H9 (cell line): ENCODE data around the gene LRRC26. TPM values are rescaled to one million over a fixed set of nuclear protein-coding genes. Genes with fewer than 3 reads are reported as not detected.
"Not testable (repeated sequence)": the region's sequence is repeated elsewhere in the genome, so short reads cannot be mapped to it uniquely, and the experiment has no call there.

ENCODE experiments used
- DNase-seq: peaks from one replicate; pipeline ENCODE4 v3.0.0-alpha.2; 2017
- H2AFZ ChIP-seq: one replicate; pipeline ENCODE4 v1.6.1; 2013; ENCODE audit warnings: mild to moderate bottlenecking, low read length, control low read depth, moderate library complexity
- H2AK5ac ChIP-seq: 2 replicates; pipeline ENCODE4 v1.6.1; 2013; ENCODE audit warnings: low read length, control low read depth, mixed read lengths; ENCODE audit not compliant: insufficient read length
- H2BK120ac ChIP-seq: one replicate; pipeline ENCODE4 v1.6.1; 2013; ENCODE audit warnings: low read depth, mild to moderate bottlenecking, low read length, control low read depth, inconsistent platforms; ENCODE audit not compliant: poor library complexity, severe bottlenecking
- H2BK12ac ChIP-seq: 2 replicates; pipeline ENCODE4 v1.6.1; 2013; ENCODE audit warnings: low read length, control low read depth, mixed read lengths, low read depth; ENCODE audit not compliant: insufficient read length
- H2BK15ac ChIP-seq: 2 replicates; pipeline ENCODE4 v1.6.1; 2013; ENCODE audit warnings: low read depth, low read length, control low read depth
- H2BK20ac ChIP-seq: one replicate; pipeline ENCODE4 v1.6.1; 2013; ENCODE audit warnings: low read depth, mild to moderate bottlenecking, low read length, control low read depth, inconsistent platforms; ENCODE audit not compliant: poor library complexity, severe bottlenecking
- H2BK5ac ChIP-seq: 2 replicates; pipeline ENCODE4 v1.6.1; 2013; ENCODE audit warnings: low read length, control low read depth, mixed read lengths; ENCODE audit not compliant: insufficient read length
- H3K14ac ChIP-seq: 2 replicates; pipeline ENCODE4 v1.6.1; 2013; ENCODE audit warnings: low read length, control low read depth; ENCODE audit not compliant: insufficient read depth
- H3K18ac ChIP-seq: 2 replicates; pipeline ENCODE4 v1.6.1; 2013; ENCODE audit warnings: low read depth, mild to moderate bottlenecking, mixed read lengths, low read length, control low read depth; ENCODE audit not compliant: insufficient read length
- H3K23ac ChIP-seq: 2 replicates; pipeline ENCODE4 v1.6.1; 2013; ENCODE audit warnings: low read length, control low read depth, mixed read lengths, low read depth; ENCODE audit not compliant: insufficient read length
- H3K23me2 ChIP-seq: 2 replicates; pipeline ENCODE4 v1.6.1; 2013; ENCODE audit warnings: low read depth, mild to moderate bottlenecking, mixed read lengths, low read length, control low read depth; ENCODE audit not compliant: insufficient read length, poor library complexity, severe bottlenecking
- H3K27ac ChIP-seq: 2 replicates; pipeline ENCODE4 v1.5.1; 2013; ENCODE audit warnings: low read length, control low read depth, mixed read lengths, low read depth; ENCODE audit not compliant: insufficient read length
- H3K27me3 ChIP-seq: 2 replicates; pipeline ENCODE4 v1.6.1; 2013; ENCODE audit warnings: low read length, control low read depth, inconsistent platforms; ENCODE audit not compliant: insufficient read depth
- H3K4ac ChIP-seq: 2 replicates; pipeline ENCODE4 v1.6.1; 2013; ENCODE audit warnings: low read depth, mild to moderate bottlenecking, control low read depth, inconsistent platforms, low read length, moderate library complexity
- H3K4me1 ChIP-seq: 2 replicates; pipeline ENCODE4 v1.6.1; 2013; ENCODE audit warnings: low read length, control low read depth, inconsistent platforms; ENCODE audit not compliant: insufficient read depth
- H3K4me2 ChIP-seq: 2 replicates; pipeline ENCODE4 v1.6.1; 2013; ENCODE audit warnings: low read length, control low read depth, mixed read lengths; ENCODE audit not compliant: insufficient read length, insufficient read depth
- H3K56ac ChIP-seq: 2 replicates; pipeline ENCODE4 v1.6.1; 2013; ENCODE audit warnings: low read depth, mild to moderate bottlenecking, mixed read lengths, low read length, control low read depth; ENCODE audit not compliant: insufficient read length
- H3K79me1 ChIP-seq: 2 replicates; pipeline ENCODE4 v1.6.1; 2013; ENCODE audit warnings: low read depth, mild to moderate bottlenecking, moderate library complexity, low read length, control low read depth, inconsistent platforms; ENCODE audit not compliant: insufficient read depth, poor library complexity, severe bottlenecking
- H3K79me2 ChIP-seq: 2 replicates; pipeline ENCODE4 v1.6.1; 2013; ENCODE audit warnings: low read length, control low read depth, inconsistent platforms; ENCODE audit not compliant: insufficient read depth
- H3K9ac ChIP-seq: 2 replicates; pipeline ENCODE4 v1.6.1; 2013; ENCODE audit warnings: low read length, control low read depth, mixed read lengths; ENCODE audit not compliant: insufficient read length; ENCODE audit errors: extremely low read depth
- H3K9me3 ChIP-seq: one replicate; pipeline ENCODE4 v1.6.1; 2013; ENCODE audit warnings: low read depth, low read length, inconsistent platforms; ENCODE audit not compliant: control insufficient read depth
- H3T11ph ChIP-seq: one replicate; pipeline ENCODE4 v1.6.1; 2013; ENCODE audit warnings: mild to moderate bottlenecking, low read length, control low read depth, inconsistent platforms
- H4K20me1 ChIP-seq: one replicate; pipeline ENCODE4 v1.6.1; 2013; ENCODE audit not compliant: control insufficient read depth, insufficient read length, insufficient read depth
- H4K5ac ChIP-seq: 2 replicates; pipeline ENCODE4 v1.6.1; 2013; ENCODE audit warnings: low read depth, mild to moderate bottlenecking, mixed read lengths, low read length, control low read depth; ENCODE audit not compliant: insufficient read length
- H4K8ac ChIP-seq: replicated peaks from 2 replicates; pipeline ENCODE4 v1.6.1; 2013; ENCODE audit warnings: low read length, control low read depth, mixed read lengths, low read depth; ENCODE audit not compliant: insufficient read length
- H4K91ac ChIP-seq: 2 replicates; pipeline ENCODE4 v1.6.1; 2013; ENCODE audit warnings: low read depth, mild to moderate bottlenecking, moderate library complexity, mixed read lengths, low read length, control low read depth; ENCODE audit not compliant: insufficient read length
- H3K27ac Mint-ChIP-seq, 3 experiments: 2 replicates in 2 of 3; 3 replicates in 1 of 3; pipeline ENCODE4 v1.8.0; 2020 to 2021; ENCODE audit warnings: mixed read lengths in 3 of 3, mild to moderate bottlenecking in 1 of 3, moderate library complexity in 1 of 3
- H3K27me3 Mint-ChIP-seq: 2 replicates; pipeline ENCODE4 v1.8.0; 2021; ENCODE audit warnings: low read depth, mild to moderate bottlenecking, moderate library complexity, mixed read lengths
- H3K36me3 Mint-ChIP-seq, 3 experiments: 2 replicates in 2 of 3; 3 replicates in 1 of 3; pipeline ENCODE4 v1.8.0; 2020 to 2021; ENCODE audit warnings: low read depth in 3 of 3, mixed read lengths in 3 of 3; ENCODE audit not compliant: insufficient read depth in 1 of 3
- H3K4me1 Mint-ChIP-seq, 2 experiments: 2 replicates each; pipeline ENCODE4 v1.8.0; 2020; ENCODE audit warnings: mixed read lengths in 2 of 2
- H3K4me3 Mint-ChIP-seq, 2 experiments: 2 replicates in 1 of 2; 3 replicates in 1 of 2; pipeline ENCODE4 v1.8.0; 2020 to 2021; ENCODE audit warnings: mild to moderate bottlenecking in 2 of 2, mixed read lengths in 2 of 2, moderate library complexity in 1 of 2
- H3K9me3 Mint-ChIP-seq, 2 experiments: 2 replicates in 1 of 2; 3 replicates in 1 of 2; pipeline ENCODE4 v1.8.0; 2020; ENCODE audit warnings: mild to moderate bottlenecking in 2 of 2, mixed read lengths in 2 of 2, moderate library complexity in 1 of 2
- WGBS: extraction: QIAGEN DNeasy Blood & Tissue Kit; methylation state at CpG from one replicate; pipeline ENCODE4 v1.1.7; 2013; ENCODE audit warnings: missing lambda C conversion rate, low lambda C conversion rate, mixed read lengths; ENCODE audit not compliant: insufficient read length; ENCODE audit errors: extremely low coverage; 5-methylcytosine and 5-hydroxymethylcytosine counted together
- microRNA-seq: library from miRNA; unstranded; fragments of <30 nt; microRNA quantifications from one replicate; pipeline ENCODE4, GENCODE V29; 2020; ENCODE audit warnings: borderline microRNAs expressed
- total RNA-seq: library from RNA; stranded (reverse); gene quantifications from 2 replicates; pipeline ENCODE4 v1.2.1, GENCODE V29; 2021

LRRC26 gene
- total RNA-seq, 1 experiment from 2014 or later, result 0.96 TPM

DNA sequence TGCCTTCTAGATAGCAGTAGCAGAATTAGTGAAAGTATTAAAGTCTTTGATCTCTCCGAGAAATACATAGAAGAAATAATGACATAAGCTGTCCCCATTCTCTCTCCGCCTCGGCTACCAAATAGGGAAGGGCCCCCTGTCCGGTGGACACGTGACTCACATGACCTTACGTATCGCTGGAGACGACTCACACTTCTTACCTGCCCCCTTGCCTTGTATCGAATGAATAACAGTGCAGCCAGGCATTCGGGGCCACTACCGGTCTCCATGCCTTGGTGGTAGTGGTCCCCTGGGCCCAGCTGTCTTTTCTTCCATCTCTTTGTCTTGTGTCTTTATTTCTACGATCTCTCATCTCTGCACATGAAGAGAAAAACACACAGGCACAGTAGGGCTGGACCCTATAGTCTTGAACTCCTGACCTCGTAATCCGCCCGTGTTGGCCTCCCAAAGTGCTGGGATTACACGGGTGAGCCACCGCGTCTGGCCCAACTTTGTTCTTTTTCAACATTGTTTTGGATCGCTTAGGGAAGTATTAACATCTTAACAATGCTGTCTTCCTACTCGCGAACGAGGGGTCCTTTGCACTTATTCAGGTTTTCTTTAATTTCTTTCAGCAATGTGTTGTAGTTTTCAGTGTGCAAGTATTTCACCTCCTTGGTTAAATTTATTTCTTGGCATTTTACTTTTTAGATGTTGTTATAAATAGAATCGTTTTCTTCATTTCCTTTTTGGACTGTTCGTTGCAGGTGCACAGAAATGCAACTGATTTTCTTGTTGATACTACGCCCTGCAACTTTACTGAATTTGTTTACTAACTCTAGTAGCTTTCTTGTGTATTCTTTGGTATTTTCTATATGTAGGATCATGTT is 47.7 kb downstream of the LRRC26 start:
- WGBS, result no CpG with 5 or more reads among the region's 25 CpGs
- H3K27ac Mint-ChIP-seq, result not testable (repeated sequence)

More for the DNA sequence above, 47.7 kb downstream of the LRRC26 start:
- H2BK15ac ChIP-seq, DNase-seq, H3K4me1 ChIP-seq, H4K8ac ChIP-seq, H3K79me2 ChIP-seq, H2BK12ac ChIP-seq, H3K23me2 ChIP-seq, H2AK5ac ChIP-seq, H3K9me3 Mint-ChIP-seq, H2AFZ ChIP-seq, H4K20me1 ChIP-seq, H3T11ph ChIP-seq, H3K23ac ChIP-seq, H3K9ac ChIP-seq, H3K79me1 ChIP-seq, H3K27ac ChIP-seq, H4K91ac ChIP-seq, H3K14ac ChIP-seq, H3K56ac ChIP-seq, H3K27me3 ChIP-seq, H2BK120ac ChIP-seq, H3K9me3 ChIP-seq, H3K4ac ChIP-seq, H3K4me2 ChIP-seq, H3K36me3 Mint-ChIP-seq, H2BK20ac ChIP-seq, H2BK5ac ChIP-seq, H4K5ac ChIP-seq, H3K4me1 Mint-ChIP-seq, H3K18ac ChIP-seq: not testable (repeated sequence)
- Mint-ChIP-seq H3K4me3 (peak overlapping the region in 1 of 2 experiments; percentile 30; a peak in 2 of 5 replicates), H3K27me3 (peaks cover 19% of the 10 kb centered on the region)

Small RNA genes lying within 50 kb of the gene (microRNA-seq; reads per million reads assigned to microRNA genes)
- gene MIR3621, result not detected

Other genes with a start within 250 kb of the LRRC26 start
- 62.2 and 65.0 TPM in 2 replicates for gene FBXW5, start 225.3 kb downstream of the LRRC26 start, total RNA-seq
- 0.96 and 1.3 TPM in 2 replicates for gene C8G, start 224.8 kb downstream of the LRRC26 start, total RNA-seq
- gene LCN12, start 217.8 kb downstream of the LRRC26 start, total RNA-seq, result 2.1 and 4.5 TPM in 2 replicates
- gene PTGDS, start 192.5 kb downstream of the LRRC26 start, total RNA-seq, result 3.6 and 4.8 TPM in 2 replicates
- gene LCNL1, start 187.1 kb downstream of the LRRC26 start, total RNA-seq, result 0.18 and 0.20 TPM in 2 replicates
- 46.8 and 51.2 TPM in 2 replicates for gene PAXX, start 177.6 kb downstream of the LRRC26 start, total RNA-seq
- gene CLIC3, start 173.5 kb downstream of the LRRC26 start, total RNA-seq, result 0.29 and 0.31 TPM in 2 replicates
- 15.2 and 22.4 TPM in 2 replicates for gene ABCA2, start 141.8 kb downstream of the LRRC26 start, total RNA-seq
- gene FUT7, start 138.0 kb downstream of the LRRC26 start, total RNA-seq, result not detected in 2 replicates
- gene NPDC1, start 123.9 kb downstream of the LRRC26 start, total RNA-seq, result 51.8 and 57.6 TPM in 2 replicates
- 4.0 and 5.1 TPM in 2 replicates for gene ENTPD2, start 116.0 kb downstream of the LRRC26 start, total RNA-seq
- gene SAPCD2, start 99.5 kb downstream of the LRRC26 start, total RNA-seq, result 29.8 and 30.0 TPM in 2 replicates
- 5.6 and 6.6 TPM in 2 replicates for gene UAP1L1, start 92.5 kb downstream of the LRRC26 start, total RNA-seq
- gene MAN1B1, start 83.1 kb downstream of the LRRC26 start, total RNA-seq, result 32.7 and 34.9 TPM in 2 replicates
- 27.3 and 29.4 TPM in 2 replicates for gene DPP7, start 55.3 kb downstream of the LRRC26 start, total RNA-seq
- gene GRIN1, start 30.9 kb downstream of the LRRC26 start, total RNA-seq, result 2.0 and 2.9 TPM in 2 replicates
- not detected in 2 replicates for gene TMEM210, start 2.0 kb upstream of the LRRC26 start, total RNA-seq
- 54.8 and 54.9 TPM in 2 replicates for gene ANAPC2, start 18.5 kb upstream of the LRRC26 start, total RNA-seq
- gene SSNA1, start 18.6 kb upstream of the LRRC26 start, total RNA-seq, result 69.2 and 69.4 TPM in 2 replicates
- 30.7 and 32.0 TPM in 2 replicates for gene TPRN, start 30.7 kb upstream of the LRRC26 start, total RNA-seq
- 34.1 and 35.5 TPM in 2 replicates for gene TMEM203, start 35.6 kb upstream of the LRRC26 start, total RNA-seq
- 44.1 and 45.3 TPM in 2 replicates for gene NDOR1, start 35.6 kb upstream of the LRRC26 start, total RNA-seq
- gene RNF208, start 52.2 kb upstream of the LRRC26 start, total RNA-seq, result 7.7 and 8.1 TPM in 2 replicates
- 1.0 and 1.9 TPM in 2 replicates for gene CYSRT1, start 55.1 kb upstream of the LRRC26 start, total RNA-seq
- 0.15 and 0.20 TPM in 2 replicates for gene RNF224, start 57.5 kb upstream of the LRRC26 start, total RNA-seq
- not detected in 2 replicates for gene SLC34A3, start 60.9 kb upstream of the LRRC26 start, total RNA-seq
- 378 and 386 TPM in 2 replicates for gene TUBB4B, start 71.2 kb upstream of the LRRC26 start, total RNA-seq
- gene STPG3, start 81.2 kb upstream of the LRRC26 start, total RNA-seq, result not detected in 2 replicates
- gene NELFB, start 85.3 kb upstream of the LRRC26 start, total RNA-seq, result 71.4 and 71.7 TPM in 2 replicates
- gene TOR4A, start 107.7 kb upstream of the LRRC26 start, total RNA-seq, result 5.9 and 6.2 TPM in 2 replicates
- gene NRARP, start 132.2 kb upstream of the LRRC26 start, total RNA-seq, result 22.8 and 23.8 TPM in 2 replicates